HG03565 (cell line): ENCODE data around the gene PDE9A.

Source experiments
- ATAC-seq: cut with Tn5 transposase; IDR thresholded peaks from one replicate; pipeline ENCODE4 v1.9.1; 2021; ENCODE audit warnings: mild to moderate bottlenecking, moderate library complexity; ENCODE audit not compliant: unreplicated experiment

Gene PDE9A

DNA sequence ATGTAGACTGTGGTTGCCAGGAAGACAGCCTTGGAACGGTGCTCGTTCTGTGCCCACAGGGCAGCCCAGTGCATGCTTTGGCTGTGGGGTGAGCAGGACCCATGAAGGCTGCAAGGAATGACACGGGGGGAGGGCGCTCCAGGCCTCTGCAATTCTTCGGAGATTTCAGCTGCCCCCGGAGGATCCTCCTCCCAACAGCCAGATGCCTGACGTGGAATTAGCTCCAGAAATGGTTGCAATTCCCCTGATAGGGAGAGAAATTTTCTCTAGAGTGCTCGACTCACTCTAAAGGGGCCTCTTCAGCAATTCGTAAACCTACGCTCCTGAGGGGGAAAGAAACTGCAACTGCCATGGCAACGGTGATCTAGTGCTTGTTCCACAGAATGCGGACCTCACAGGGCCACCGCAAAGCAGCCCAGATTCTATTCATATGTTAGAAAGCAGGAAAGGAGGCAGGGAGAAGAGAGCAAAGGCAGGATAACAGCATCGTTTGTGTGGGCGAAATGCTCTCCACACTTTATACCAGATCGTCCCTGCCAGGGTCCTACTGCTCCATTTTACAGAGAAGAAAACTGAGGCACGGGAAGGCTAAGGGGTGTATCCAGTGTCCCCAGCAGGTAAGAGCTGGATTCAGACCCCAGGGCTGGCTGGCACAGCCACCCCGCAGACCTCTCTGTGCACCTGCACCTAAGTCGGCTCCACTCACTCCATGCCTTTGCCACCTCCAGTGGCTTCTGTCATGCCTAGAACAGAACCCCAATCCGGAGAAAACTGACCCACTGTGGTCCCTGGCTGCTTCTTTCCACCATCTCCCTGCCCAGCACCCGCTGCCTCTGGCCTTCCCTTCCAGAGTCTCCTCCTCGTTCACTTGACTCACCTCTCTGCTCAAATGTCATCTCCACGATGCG, 11.9 kb upstream of the PDE9A start:
- ATAC-seq, result no peak

DNA sequence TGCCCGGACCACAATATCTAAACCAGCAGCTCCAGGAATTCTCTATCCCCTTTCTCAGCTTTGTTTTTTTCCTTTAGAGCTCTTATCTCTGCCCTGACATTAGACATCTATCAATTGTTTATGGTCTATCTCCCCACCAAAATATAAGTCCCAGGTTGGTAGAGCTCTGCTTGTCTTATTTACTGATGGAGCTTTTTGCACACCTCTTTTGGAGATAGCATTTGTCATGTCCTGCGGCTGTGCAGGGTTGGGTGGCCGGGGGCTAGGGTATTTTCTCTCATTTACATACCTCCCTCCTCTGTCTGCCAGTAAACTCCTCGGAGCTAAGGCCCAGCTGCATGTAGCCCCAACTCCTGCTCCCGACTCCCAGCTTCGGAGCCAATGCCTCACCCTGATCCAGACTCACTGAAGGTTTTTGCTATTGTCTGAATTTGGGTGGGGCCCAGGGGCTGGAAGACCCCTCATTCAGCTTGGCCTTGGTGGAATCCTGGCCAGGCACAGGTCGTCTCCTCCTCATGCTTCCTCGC, 11.1 kb upstream of the PDE9A start:
- no peak for ATAC-seq

DNA sequence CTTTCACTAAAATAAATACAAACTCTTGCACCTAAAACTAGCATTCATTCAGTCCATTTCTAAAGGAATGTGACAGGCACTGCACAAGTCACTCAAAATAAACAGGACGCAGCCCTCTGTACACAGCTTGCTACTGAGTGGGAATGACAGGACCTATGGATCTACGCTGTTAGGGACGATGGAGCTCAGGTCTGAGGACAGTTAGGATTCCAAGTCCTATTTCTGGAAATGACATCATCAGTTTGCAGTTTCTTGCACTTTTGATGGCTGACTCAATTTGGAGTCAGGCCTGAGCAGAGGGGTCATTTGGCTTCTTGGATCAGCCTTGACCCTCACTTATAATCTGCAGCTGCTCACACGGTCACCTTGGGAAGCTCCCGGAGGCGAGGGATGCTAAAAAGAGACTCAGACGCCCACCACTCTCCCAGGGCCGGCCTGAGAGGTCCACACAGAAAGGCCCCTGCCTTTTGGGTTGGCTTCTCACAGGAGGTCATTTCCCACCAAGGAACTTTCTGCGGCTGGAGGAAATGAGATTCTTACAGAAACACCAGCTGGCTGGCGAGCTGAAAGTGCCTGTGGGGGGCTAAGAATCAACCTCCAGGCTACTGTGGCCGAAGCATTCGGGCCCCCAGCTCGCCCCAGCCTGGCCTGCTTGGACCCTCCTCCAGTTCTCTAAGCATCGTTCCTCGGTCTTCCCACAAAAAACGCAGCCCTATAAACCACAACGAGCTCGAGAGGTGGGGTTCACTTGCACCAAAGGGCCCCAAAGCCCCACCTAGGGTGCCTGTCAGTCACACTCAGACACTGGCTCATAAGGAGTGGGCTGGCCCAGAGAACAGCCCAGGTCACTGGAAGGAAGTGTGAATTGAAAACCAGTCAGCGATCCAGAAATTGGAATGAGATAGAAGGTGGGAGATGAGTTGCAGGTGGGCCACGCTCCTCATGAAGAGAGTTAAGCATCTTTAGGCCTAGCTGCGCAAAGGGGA, 8.9 kb upstream of the PDE9A start:
- no peak for ATAC-seq

DNA sequence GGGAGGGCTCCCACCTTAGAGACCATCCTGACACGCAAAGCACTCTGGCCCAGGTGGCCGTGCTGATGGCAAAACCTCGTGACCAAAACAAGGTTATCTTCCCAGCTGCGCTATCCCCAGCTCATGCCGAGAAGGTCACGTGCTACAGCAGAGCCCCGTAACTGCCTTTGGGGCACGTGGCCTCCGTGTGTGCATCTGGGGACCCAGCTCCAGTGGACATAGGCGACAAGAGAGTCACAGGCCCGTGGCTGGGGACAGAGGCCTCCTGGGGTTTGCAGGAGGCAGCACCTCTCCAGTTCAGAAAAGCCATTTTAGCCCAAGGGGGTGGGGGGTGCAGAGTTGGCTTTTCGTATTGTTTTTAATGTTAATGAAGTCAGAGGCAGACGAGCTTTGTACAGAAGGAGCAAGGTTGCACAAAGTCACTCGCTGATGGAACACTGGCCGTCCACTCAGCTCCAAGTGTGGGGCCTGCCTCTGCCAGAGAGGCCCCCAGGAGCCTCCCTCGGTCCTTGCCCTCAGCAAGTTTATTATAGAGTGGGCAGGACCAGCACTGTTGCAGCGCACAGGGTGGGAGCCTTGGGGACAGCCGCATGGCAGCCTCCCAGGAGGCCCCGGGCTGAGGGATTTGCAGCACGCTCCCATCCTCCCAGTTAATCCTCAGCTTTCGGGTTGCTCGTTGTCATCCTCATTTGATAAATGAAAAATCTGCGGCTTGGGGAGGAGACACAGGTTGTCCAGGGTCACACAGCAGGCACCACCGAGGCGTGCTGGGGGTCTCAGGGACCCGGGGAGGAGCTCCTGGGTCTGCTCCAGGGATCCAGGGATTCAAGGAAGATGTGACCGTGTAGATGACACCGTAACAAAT, 8.0 kb upstream of the PDE9A start:
- no peak for ATAC-seq

DNA sequence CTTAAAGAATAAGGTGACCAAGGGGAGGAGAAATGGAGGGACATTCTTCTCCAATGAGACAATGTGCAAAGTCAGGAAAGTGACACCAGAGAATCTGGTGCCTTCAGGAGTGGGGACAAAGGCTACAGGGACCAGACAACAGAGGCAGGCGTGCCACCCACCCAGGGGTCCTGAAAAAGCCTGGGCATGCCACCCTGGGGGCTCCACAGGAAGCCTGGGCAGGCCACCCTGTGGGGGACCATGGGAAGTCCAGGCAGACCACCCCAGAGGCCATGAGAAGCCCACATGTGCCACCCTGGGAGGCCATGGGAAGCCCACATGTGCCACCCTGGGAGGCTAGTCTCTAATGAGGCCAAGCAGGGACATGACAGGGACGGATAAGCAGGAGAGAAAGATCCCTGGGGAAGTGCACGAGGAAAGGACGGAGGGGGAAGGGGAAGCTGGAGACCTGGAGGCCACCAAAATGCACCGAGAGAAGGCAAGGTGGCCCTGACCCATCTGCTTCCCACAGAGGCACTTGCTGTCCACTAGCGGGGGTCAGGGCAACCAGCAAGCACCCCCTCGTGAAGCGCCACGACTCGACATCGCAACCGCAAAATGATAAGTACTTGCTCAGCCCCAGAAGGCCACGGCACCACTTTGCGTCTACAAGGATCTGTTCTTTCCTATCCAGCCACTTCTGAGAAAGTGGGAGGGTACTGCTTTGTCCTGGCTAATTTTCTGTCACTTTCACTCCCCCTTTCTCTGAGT, 7.2 kb upstream of the PDE9A start:
- ATAC-seq, result no peak

DNA sequence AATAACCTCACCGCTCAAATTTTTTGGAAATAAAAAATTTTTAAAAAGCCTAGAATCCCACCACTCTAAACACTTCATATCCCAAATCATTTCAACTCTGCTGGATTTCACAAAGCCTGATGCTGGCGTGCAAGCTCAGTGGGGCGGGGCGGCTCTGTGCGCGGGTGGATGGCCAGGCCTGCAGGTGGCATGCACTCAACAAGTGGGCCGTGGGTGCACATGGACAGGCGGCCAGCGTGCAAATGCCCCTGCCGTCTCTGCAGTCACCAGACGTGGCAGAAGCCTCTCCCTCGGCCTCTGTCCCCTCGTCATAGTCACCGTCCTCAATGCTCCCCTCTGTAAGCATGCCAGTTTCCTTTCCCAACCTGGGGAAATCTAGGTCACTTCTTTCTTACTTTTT, 6.6 kb upstream of the PDE9A start:
- ATAC-seq, result no peak

DNA sequence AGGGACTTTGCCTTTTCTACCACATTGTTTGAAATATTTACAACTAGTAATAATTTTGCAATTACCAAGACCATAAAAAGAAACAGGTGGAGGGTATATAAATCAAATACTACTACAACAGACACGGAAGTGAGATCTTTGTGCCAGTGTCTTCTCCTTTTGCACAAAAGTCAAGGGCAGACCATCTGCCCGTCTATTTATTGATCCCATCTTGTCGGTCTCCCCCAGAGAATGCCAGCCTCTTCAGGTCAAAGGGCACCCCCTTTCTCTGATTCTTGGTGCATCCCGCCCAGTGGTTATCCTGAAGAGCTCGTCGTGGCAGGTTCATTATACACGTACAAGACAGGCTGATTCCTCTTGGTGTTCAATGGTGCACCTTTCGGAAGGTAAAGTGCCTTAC, 4.8 kb upstream of the PDE9A start:
- ATAC-seq, result no peak

DNA sequence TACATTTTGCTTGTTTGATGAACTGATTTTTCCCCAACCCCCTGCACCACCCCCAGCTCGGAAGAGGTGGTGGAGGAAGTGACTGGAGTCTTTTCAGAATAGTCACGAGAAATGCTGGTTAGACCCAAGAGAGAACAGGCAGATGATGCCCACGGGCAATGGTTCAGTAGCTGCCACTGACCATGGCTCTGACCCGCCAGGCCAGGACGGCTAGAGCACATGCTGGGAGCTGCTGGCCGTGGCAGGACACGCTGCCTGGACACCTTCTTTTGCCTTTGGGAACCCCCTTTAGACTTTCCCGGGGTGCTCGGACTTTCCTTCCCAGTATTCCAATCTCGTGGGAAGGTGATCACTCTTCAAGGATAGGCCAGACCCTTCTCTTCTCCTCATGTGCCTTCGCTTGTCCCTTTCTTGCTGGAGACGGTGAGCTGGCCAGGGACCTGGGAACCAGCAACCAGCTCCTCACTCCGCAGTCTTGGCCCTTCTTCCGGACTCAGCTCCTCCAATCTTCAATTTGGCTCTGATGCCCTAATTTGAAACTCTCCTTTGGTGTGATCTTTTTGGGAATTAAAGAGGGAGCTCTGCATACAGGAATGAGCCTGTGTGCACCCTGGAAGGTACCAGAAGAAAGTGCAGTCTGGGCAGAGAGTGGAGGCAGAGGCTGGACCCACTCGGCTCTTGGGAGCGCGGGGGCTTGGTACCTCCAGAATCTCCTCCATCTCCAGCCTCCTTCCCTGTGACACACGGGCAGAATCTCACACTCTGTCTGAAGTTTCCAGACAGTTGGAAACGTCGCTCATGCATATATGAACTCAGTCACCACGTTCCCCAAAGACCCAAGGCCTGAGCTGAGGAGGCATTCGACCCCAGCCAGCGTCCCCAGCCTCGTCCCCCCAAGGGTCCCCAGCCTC, 4.0 kb upstream of the PDE9A start:
- ATAC-seq, result no peak

DNA sequence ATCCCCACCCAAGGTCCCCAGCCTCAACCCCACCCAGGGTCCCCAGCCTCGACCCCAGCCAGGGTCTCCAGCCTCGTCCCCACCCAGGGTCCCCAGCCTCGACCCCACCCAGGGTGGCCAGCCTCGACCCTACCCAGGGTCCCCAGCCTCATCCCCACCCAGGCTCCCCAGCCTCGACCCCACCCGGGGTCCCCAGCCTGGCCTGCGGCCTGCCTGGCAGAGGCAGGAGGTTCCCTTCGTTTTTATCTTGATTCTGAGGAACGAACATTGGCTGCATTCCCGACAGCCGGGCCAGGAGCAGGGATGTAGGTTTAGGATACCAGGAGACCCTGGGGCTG, 3.4 kb upstream of the PDE9A start:
- ATAC-seq, result no peak

DNA sequence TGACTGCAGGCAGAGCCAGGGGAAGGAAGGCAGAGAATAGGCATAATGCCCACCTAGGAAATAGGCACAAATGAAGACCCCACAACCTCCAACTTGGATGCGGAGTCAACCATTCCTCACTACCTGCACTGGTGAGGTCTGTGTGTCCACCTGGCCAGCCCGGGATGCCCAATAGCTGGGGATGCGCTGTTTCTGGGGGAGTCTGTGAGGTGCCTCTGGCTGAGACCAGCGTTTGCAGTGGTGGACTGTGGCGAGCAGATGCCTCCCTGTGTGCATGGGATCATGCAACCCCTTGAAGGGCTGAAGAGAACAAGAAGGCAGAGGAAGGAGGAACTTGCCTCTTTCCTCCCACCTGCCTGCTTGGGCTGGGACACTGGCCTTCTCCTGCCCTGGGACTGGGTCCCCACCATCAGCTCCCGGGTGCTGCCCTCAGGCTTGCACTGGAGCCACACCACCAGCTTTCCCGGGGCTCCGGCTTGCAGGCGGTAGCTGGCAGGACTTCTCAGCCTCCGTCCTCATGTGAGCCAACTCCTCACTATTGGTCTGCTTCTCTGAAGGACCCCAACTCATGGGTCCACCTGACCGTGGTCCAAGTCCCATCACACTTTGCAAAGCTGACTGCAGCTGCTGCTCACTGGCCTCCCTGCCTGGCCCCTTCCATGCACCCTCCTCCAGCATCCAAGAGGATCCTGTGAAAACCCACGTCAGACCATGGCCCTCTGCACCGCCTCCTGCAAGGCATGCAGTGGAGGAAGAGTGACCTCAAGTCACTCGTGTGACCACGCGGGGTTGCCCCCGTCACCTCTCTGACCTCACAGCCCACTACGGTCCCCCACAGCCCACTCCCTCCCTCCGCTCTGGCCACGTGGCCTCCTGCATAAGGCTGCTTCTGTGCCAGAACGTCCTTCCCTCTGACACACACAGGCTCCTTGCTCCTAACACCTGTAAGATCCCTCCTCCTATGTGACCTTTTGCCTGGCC, 2.7 kb upstream of the PDE9A start:
- ATAC-seq, result no peak

DNA sequence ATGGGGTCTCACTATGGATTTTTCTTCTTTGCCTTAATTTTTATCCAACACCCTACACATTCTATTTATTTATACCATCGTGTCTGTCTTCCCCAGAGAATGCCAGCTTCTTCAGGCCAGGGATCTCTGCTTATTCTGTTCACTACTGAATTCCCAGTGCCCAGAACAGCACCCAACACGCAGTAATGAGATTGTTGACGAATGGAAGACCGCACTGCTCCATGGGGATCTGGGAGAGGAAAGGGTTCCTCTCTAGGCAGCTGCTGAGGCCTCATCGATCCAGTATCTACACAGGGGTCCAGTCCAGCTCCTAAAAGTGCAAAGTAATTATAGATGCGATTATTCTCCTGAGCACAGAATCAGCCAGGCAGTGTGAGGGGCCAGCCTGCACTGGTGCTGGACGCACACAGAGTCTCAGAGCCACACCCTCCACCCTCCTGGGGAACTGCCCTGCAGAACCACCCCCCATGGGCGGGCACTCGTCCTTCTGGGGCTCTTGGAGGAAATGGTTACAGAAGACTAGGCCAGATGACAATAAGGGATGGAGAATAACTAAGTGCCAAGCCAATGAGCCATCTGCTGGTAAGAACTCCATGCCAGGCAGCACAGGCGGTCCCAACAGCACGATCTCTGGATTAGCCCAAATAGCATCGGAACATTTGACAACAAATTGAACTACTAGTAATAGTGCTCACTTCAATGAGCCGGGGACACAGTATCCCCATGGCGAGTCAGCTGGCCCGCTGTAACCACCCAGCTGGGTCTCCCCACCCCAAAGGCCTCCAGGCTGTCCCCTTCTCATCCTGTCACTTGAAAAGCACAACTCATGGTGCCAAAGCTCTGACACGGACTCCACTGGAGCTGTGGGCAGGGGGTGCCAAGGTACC, 1.7 kb upstream of the PDE9A start:
- ATAC-seq, result no peak

DNA sequence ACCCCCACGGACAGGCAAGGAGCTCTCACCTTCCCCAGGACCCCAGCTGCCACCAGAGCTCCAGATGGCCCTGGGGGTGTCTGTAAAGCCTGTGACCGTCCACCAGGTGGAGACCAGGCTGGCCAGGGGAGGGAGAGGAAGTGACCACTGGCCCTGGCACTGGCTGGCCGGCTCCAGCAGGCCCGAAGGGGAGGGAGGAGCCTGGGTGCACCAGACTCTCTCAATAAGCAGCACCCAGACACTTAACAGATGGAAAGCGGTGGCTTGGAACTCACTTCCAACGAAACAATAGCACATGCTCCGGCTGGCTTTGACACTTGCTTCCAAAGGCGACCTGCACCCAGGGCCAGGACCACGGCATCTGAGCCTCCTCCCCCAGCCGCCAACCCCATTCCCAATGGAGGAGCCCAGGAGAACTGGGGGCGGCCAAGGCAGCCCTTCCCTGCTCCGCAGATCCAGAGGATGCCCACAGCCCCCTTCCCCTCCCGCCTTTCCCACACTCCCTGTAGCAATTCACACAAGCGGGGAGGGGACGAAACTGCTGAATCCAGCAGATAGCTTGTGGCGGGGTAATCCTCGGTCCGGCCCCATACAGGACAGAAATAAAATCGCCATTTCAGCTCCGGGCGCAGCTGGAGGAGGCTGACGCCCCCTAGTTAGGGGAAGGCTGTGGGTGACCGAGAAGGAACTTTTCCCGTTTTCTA, 742 bp upstream of the PDE9A start:
- ATAC-seq, result no peak

DNA sequence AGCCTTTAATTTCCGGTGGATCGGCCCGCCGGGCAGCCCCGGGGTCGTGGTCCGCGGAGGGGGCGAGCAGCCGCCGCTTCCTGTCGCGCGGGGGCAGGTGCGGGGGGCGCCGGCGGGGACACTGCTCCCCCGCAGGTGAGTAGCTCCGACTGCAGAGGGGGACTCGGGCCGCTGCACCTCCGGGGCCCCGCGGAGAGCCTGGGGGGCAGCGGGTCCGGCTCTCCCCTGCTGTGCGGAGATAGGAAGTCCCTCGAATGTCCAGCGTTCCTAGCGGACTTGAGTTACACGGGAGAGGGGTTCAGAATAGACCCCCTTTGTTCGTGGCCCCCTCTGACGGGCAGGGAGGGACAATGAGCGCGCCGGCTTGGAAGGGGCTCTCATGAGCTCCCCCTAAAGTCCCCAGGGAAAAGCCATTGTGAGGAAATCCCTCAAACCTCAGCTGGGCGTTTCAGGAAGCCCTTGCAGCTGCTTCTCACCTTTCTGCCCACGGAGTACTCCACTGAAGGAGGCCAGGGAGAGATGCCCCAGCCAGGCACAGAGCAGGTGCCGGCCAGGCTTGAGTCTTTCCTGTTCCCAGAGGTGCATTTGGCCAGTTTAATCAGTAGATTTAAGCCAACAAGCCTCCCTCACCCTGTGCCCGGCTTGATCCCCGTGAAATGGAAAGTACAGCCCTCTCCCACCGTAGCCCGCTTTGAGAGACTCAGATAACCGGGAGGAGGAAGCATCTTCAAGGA, 925 bp downstream of the PDE9A start:
- ATAC-seq, result no peak

DNA sequence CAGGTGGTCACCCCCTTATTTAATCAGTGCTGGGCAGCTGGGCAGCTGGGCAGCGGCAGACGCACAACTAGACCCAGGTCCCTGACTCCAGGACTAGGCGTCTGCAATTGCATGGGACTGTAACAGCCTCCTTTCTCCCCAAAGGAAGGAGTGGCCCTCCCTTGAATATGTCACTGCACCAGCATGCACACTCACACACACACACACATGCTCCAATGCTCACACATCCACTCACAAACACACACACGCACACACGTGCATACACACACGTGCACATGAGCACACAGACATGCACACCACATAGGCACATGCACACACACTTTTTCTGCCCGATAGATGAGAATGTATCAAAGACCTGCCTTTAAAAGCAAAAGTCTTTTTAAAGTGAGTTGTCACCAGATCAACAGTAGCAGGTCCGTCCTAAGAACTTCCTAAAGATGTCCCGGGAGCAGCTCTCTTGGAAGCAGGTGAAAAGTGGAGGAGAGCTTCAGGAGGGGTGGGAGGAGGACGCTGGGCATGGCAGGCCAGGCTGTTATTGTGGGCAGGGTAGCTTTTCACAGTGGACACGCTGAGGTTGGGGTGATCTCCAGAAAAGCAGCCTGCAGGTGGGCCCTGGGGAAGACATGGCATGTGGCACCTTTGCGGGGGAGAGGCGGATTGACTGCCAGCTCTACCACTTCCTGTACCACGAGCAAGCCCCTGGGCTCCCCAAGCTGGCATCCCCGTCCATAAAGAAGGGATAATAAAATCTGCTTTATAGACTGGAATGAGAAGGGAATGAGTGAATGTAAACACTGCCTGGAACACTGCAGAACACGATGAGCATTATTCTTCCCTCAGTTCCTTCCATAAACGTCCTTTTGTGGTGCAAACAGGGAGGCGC, 1.7 kb downstream of the PDE9A start:
- no peak for ATAC-seq
